ENCODE results near the gene PLXNA2. TPM values are rescaled to one million over a fixed set of nuclear protein-coding genes. Genes with fewer than 3 reads are reported as not detected.
A peak's percentile ranks its signal among the peaks of the same experiment; 100 is the strongest.

The PLXNA2 gene
- total and polyA plus RNA-seq, 5 donors from 2014 or later, result 0.02 to 0.62 (median 0.16) TPM; not detected in 2

- Mint-ChIP-seq H3K36me3 (no peaks in the 10 kb centered on the region), H3K4me3 (no peak overlapping the region), H3K4me1 (no peaks in the 10 kb centered on the region), H3K27ac (no peak overlapping the region), H3K9me3 (no peaks in the 10 kb centered on the region), H3K27me3 (peaks cover 70% of the 10 kb centered on the region)
- Histone ChIP-seq H3K27me3 (ENCODE audit: control insufficient read depth, insufficient read depth, low read length) (peaks cover 16% of the 10 kb centered on the region), H3K9me3 (ENCODE audit: control insufficient read depth in 2 of 2, low read length in 2 of 2) (no peaks in the 10 kb centered on the region), H3K4me1 (ENCODE audit: control insufficient read depth, insufficient read depth, low read length, poor library complexity, severe bottlenecking) (no peaks in the 10 kb centered on the region), H3K36me3 (ENCODE audit: control insufficient read depth, insufficient read depth, low read length) (no peaks in the 10 kb centered on the region), H3K27ac (ENCODE audit: insufficient read depth, low read length, poor library complexity, severe bottlenecking) (no peak overlapping the region), H3K4me3 (ENCODE audit: low read depth, low read length) (no peak overlapping the region)
- DNase-seq (no peak), ATAC-seq (ENCODE audit: low read depth in 2 of 2) (no peak)
Measured at GRCh38 chr1:207973898-207974568, 270.2 kb downstream of the PLXNA2 start.

DNA sequence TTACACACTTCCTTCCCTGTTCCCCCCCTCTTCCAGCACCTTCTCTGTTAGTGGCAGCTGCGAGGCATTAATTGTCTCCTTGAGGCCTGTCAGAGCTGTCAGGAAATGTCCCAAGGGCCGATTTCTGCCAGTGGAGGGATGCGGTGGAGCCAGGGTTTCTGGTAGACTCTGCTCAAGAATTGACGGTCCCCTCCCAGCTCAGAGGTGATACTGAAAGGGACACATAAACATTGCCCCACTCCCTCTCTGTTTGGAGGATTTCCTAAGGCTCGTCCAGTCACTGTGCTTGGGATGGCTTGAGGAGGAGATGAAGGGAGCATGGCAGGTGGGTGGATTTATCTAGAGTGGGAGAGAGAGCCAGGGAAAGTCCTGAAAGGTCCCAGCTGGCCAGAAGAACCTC, 271.8 kb downstream of the PLXNA2 start:
- peak overlapping the region in 1 of 4 donors; percentile 43 for H3K4me3 Mint-ChIP-seq
- H3K27me3 ChIP-seq (ENCODE audit: control insufficient read depth, insufficient read depth, low read length), result peaks cover 16% of the 10 kb centered on the region
- ATAC-seq (ENCODE audit: low read depth in 2 of 2), result no peak

More for the DNA sequence above, 271.8 kb downstream of the PLXNA2 start:
- Histone ChIP-seq H3K4me3 (ENCODE audit: low read depth, low read length) (no peak overlapping the region), H3K4me1 (ENCODE audit: control insufficient read depth, insufficient read depth, low read length, poor library complexity, severe bottlenecking) (no peaks in the 10 kb centered on the region), H3K27ac (ENCODE audit: insufficient read depth, low read length, poor library complexity, severe bottlenecking) (no peak overlapping the region), H3K36me3 (ENCODE audit: control insufficient read depth, insufficient read depth, low read length) (no peaks in the 10 kb centered on the region), H3K9me3 (ENCODE audit: control insufficient read depth in 2 of 2, low read length in 2 of 2) (no peaks in the 10 kb centered on the region)
- Mint-ChIP-seq H3K36me3 (no peaks in the 10 kb centered on the region), H3K4me1 (no peaks in the 10 kb centered on the region), H3K9me3 (no peaks in the 10 kb centered on the region), H3K27me3 (peaks cover 69% of the 10 kb centered on the region), H3K27ac (no peak overlapping the region)
- DNase-seq, result no peak

Measured in CD4-positive, CD25-positive, alpha-beta regulatory T cell (primary cell).